Measurements from ENCODE around the gene MUS81.

DNA sequence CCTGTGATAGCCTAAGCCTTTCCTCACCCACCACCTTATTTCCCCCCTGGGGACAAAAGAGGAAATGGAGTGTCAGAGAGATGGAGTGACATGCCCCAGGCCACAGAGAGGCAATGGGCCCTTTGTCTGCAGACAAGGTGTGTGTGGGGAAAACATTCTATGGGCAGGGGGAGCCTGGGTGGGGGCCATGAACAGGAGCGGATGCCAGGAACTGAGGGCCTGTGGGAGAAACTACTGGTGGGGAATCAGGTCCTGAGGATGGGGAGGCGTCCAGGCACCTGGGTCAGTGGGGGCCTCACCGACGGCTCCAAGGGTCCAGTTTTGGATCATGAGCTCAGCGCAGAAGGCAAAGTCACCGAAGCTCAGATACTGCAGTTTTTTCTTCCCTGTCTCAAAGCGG is 25.0 kb downstream of the MUS81 start:
- TF ChIP-seq ZFX (IDR thresholded peaks at IDR 0.05) (no peak), CTCF (conservative IDR thresholded peaks at IDR 0.05) (no peak)
